Measurements from ENCODE around the gene NAPA. TPM values are rescaled to one million over a fixed set of nuclear protein-coding genes. Genes with fewer than 3 reads are reported as not detected.

NAPA gene
- total and polyA plus RNA-seq, 9 donors, result 59.4 to 101 (median 95.0) TPM

DNA sequence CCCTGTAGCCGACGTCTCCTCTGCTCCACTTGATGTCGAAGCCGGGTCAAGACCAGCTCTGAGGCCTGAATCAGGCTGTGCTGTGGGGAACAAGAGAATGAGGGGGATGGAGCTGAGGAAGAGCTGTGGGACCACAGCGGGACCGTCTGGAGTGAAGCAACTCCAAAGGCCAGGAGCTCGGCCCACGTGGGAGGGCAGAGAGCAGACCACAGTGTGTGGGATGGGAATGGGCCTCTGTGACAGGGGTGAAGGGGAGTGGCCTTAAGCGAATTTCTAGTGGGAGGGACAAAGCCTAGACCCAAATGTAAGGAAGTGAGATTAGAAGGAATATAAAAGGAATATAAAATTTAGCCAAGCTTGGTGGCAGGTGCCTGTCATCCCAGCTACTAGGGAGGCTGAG is 39.4 kb downstream of the NAPA start:
- Histone ChIP-seq H3K27me3 (peaks cover 2% of the 10 kb centered on the region), H3K27ac (no peak overlapping the region), H3K36me3 (no peaks in the 10 kb centered on the region), H3K4me1 (ENCODE audit: insufficient read depth) (no peaks in the 10 kb centered on the region), H3K4me3 (no peak overlapping the region), H3K9me3 (no peaks in the 10 kb centered on the region)
- intact Hi-C loops (cut with DNase I), result no loop called here
- TF ChIP-seq POLR2A (IDR thresholded peaks at IDR 0.05) (no peak), EP300 (IDR thresholded peaks at IDR 0.05) (no peak)
- TF ChIP-seq, protein P1, sequence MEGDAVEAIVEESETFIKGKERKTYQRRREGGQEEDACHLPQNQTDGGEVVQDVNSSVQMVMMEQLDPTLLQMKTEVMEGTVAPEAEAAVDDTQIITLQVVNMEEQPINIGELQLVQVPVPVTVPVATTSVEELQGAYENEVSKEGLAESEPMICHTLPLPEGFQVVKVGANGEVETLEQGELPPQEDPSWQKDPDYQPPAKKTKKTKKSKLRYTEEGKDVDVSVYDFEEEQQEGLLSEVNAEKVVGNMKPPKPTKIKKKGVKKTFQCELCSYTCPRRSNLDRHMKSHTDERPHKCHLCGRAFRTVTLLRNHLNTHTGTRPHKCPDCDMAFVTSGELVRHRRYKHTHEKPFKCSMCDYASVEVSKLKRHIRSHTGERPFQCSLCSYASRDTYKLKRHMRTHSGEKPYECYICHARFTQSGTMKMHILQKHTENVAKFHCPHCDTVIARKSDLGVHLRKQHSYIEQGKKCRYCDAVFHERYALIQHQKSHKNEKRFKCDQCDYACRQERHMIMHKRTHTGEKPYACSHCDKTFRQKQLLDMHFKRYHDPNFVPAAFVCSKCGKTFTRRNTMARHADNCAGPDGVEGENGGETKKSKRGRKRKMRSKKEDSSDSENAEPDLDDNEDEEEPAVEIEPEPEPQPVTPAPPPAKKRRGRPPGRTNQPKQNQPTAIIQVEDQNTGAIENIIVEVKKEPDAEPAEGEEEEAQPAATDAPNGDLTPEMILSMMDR (IDR thresholded peaks at IDR 0.05), result no peak
- no peak for DNase-seq
- WGBS, 3 donors, result 50 to 68% (median 61%) methylated on average over 9 of the region's 9 CpGs

GRCh38 chr19:47473336-47473735 is 41.5 kb downstream of the NAPA start:
- no peaks in the 10 kb centered on the region for H3K9me3 ChIP-seq
- H3K27me3 ChIP-seq, result peaks cover 2% of the 10 kb centered on the region
- H3K4me1 ChIP-seq (ENCODE audit: insufficient read depth), result no peaks in the 10 kb centered on the region
- TF ChIP-seq EP300 (IDR thresholded peaks at IDR 0.05) (no peak), POLR2A (IDR thresholded peaks at IDR 0.05) (no peak)
- TF ChIP-seq, protein P1 (IDR thresholded peaks at IDR 0.05), result no peak
- 52 to 65% (median 65%) methylated on average over 10 of the region's 10 CpGs for WGBS, 3 donors
- no peak overlapping the region for H3K27ac ChIP-seq
- no peak for DNase-seq
- H3K4me3 ChIP-seq, result no peak overlapping the region
- intact Hi-C loops (cut with DNase I), result no loop called here
- H3K36me3 ChIP-seq, result no peaks in the 10 kb centered on the region

DNA sequence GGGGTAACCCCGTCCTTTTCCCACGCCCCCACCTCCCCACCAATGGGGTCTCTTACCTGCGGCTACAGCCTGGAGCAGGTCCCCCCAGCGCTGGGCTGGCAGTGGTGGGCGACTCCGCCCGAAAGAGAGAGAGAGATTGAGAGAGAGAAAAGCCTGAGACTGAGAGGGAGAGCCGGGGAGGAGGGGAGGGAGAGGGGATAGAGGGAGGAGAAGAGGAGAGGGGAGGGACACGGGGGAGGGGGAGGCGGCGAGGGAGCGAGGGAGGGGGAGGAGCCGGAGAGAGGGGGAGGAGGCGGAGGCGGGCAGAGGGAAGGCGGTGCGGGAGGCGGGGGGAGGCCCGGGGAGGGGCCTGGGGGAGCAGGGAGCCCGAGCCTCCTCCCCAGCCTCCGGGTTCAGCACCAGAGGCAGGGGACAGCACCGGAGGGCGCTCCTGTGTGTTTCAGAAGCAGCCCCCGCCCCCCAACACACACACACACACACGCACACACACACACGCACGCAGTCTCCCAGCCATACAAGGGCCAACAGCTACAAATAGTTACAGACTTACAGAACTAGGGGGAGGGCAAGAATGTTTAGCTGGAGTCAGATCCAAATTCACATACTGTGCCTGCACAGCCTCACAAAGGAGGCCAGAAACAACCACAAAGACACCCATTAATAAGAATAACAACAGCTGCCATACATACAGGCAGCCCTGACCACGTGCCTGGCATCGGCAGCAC is 43.0 kb downstream of the NAPA start, which contains the start of gene SLC8A2:
Gene SLC8A2 (minus strand): TSS at position 161 of the 725 bp plus-strand sequence. CDS start 5,490 bp downstream, outside the sequence.
- TF ChIP-seq POLR2A (IDR thresholded peaks at IDR 0.05) (no peak), EP300 (IDR thresholded peaks at IDR 0.05) (no peak)
- TF ChIP-seq, protein P1 (IDR thresholded peaks at IDR 0.05), result no peak
- H3K36me3 ChIP-seq, result no peaks in the 10 kb centered on the region
- H3K27ac ChIP-seq, result no peak within 1 kb of the TSS
- H3K4me1 ChIP-seq (ENCODE audit: insufficient read depth), result no peaks in the 10 kb centered on the region
- intact Hi-C loops (cut with DNase I), result no loop called here
- H3K4me3 ChIP-seq, result peak within 1 kb of the TSS; percentile 35
- H3K9me3 ChIP-seq, result no peaks in the 10 kb centered on the region
- peak; percentile 36 to 70 (median 62) for DNase-seq
- peaks cover 2% of the 10 kb centered on the region for H3K27me3 ChIP-seq
- 2 to 5% (median 2%) methylated on average over 18 to 27 of the region's 29 CpGs for WGBS, 3 donors

GRCh38 chr19:47471381-47471732 is 43.5 kb downstream of the NAPA start:
- TF ChIP-seq, protein P1 (IDR thresholded peaks at IDR 0.05), result no peak
- TF ChIP-seq POLR2A (IDR thresholded peaks at IDR 0.05) (no peak), EP300 (IDR thresholded peaks at IDR 0.05) (no peak)
- Histone ChIP-seq H3K27ac (no peak overlapping the region), H3K27me3 (peaks cover 2% of the 10 kb centered on the region), H3K36me3 (no peaks in the 10 kb centered on the region), H3K4me3 (peak overlapping the region; percentile 35), H3K4me1 (ENCODE audit: insufficient read depth) (no peaks in the 10 kb centered on the region), H3K9me3 (no peaks in the 10 kb centered on the region)
- no peak for DNase-seq
- intact Hi-C loops (cut with DNase I), result no loop called here
- whole genome bisulfite sequencing, 3 donors, result 1 to 3% (median 1%) methylated on average over 11 to 16 of the region's 16 CpGs

Data from ovary (tissue), 9 donors.